Measurements from ENCODE around the gene PEMT.

Gene PEMT

GRCh38 chr17:17624741-17625140 is 33.2 kb upstream of the PEMT start:
- no peak for TF ChIP-seq EZH2 (optimal IDR thresholded peaks at IDR 0.05; ENCODE audit: low read depth, low read length)
- TF ChIP-seq EZH2phosphoT487 (IDR thresholded peaks at IDR 0.05; ENCODE audit: low read length): no peak
- no peak for TF ChIP-seq CTCF (IDR thresholded peaks at IDR 0.05; ENCODE audit: low read length)
- Histone ChIP-seq H3K36me3 (replicated peaks; ENCODE audit: insufficient read depth, low read length) (no peaks in the 10 kb centered on the region), H2AFZ (ENCODE audit: low read length) (no peak overlapping the region), H3K9me2 (replicated peaks; ENCODE audit: insufficient read depth, low read length) (no peaks in the 10 kb centered on the region), H3K79me2 (ENCODE audit: low read length) (no peaks in the 10 kb centered on the region), H3K4me3 (ENCODE audit: low read length) (no peak overlapping the region), H4K20me1 (ENCODE audit: insufficient read depth, low read length) (no peaks in the 10 kb centered on the region), H3K27me3 (replicated peaks; ENCODE audit: insufficient read depth, low read length) (no peaks in the 10 kb centered on the region), H3K9ac (ENCODE audit: low read length) (no peak overlapping the region), H3K9me3 (replicated peaks; ENCODE audit: insufficient read depth, low read length) (no peaks in the 10 kb centered on the region), H3K27ac (ENCODE audit: low read length) (no peak overlapping the region), H3K4me1 (ENCODE audit: low read length) (peaks cover 8% of the 10 kb centered on the region), H3F3A (ENCODE audit: insufficient read depth, low read length) (peaks cover 7% of the 10 kb centered on the region; the same call in 1 of the 2 replicates), H3K4me2 (ENCODE audit: low read depth, low read length) (no peak overlapping the region)
- no peak for DNase-seq

GRCh38 chr17:17623904-17624303 is 32.4 kb upstream of the PEMT start:
- H3F3A ChIP-seq (ENCODE audit: insufficient read depth, low read length): peaks cover 7% of the 10 kb centered on the region; the same call in 1 of the 2 replicates
- H3K4me1 ChIP-seq (ENCODE audit: low read length): peaks cover 8% of the 10 kb centered on the region
- no peak overlapping the region for H3K4me3 ChIP-seq (ENCODE audit: low read length)
- peak overlapping the region; percentile 49; the same call in 1 of the 2 replicates for H2AFZ ChIP-seq (ENCODE audit: low read length)
- no peak overlapping the region; the same call in 1 of the 2 replicates for H3K9ac ChIP-seq (ENCODE audit: low read length)
- H3K9me3 ChIP-seq (replicated peaks; ENCODE audit: insufficient read depth, low read length): no peaks in the 10 kb centered on the region
- H3K36me3 ChIP-seq (replicated peaks; ENCODE audit: insufficient read depth, low read length): no peaks in the 10 kb centered on the region
- peak overlapping the region; percentile 48; the same call in 1 of the 2 replicates for H3K27ac ChIP-seq (ENCODE audit: low read length)
- TF ChIP-seq CTCF (IDR thresholded peaks at IDR 0.05; ENCODE audit: low read length) (no peak), EZH2 (optimal IDR thresholded peaks at IDR 0.05; ENCODE audit: low read depth, low read length) (no peak), EZH2phosphoT487 (IDR thresholded peaks at IDR 0.05; ENCODE audit: low read length) (no peak)
- no peaks in the 10 kb centered on the region for H3K79me2 ChIP-seq (ENCODE audit: low read length)
- H4K20me1 ChIP-seq (ENCODE audit: insufficient read depth, low read length): no peaks in the 10 kb centered on the region
- no peaks in the 10 kb centered on the region for H3K9me2 ChIP-seq (replicated peaks; ENCODE audit: insufficient read depth, low read length)
- H3K27me3 ChIP-seq (replicated peaks; ENCODE audit: insufficient read depth, low read length): no peaks in the 10 kb centered on the region
- peak overlapping the region; percentile 54; the same call in 1 of the 2 replicates for H3K4me2 ChIP-seq (ENCODE audit: low read depth, low read length)
- no peak for DNase-seq

GRCh38 chr17:17621254-17621653 is 29.7 kb upstream of the PEMT start:
- Histone ChIP-seq H3K4me3 (ENCODE audit: low read length) (no peak overlapping the region), H3K9ac (ENCODE audit: low read length) (no peak overlapping the region), H3K9me3 (replicated peaks; ENCODE audit: insufficient read depth, low read length) (no peaks in the 10 kb centered on the region), H3K27me3 (replicated peaks; ENCODE audit: insufficient read depth, low read length) (no peaks in the 10 kb centered on the region), H3K79me2 (ENCODE audit: low read length) (no peaks in the 10 kb centered on the region), H3K4me2 (ENCODE audit: low read depth, low read length) (no peak overlapping the region), H4K20me1 (ENCODE audit: insufficient read depth, low read length) (no peaks in the 10 kb centered on the region), H3F3A (ENCODE audit: insufficient read depth, low read length) (peaks cover 7% of the 10 kb centered on the region; the same call in 1 of the 2 replicates), H2AFZ (ENCODE audit: low read length) (no peak overlapping the region), H3K27ac (ENCODE audit: low read length) (no peak overlapping the region), H3K9me2 (replicated peaks; ENCODE audit: insufficient read depth, low read length) (no peaks in the 10 kb centered on the region), H3K4me1 (ENCODE audit: low read length) (peaks cover 8% of the 10 kb centered on the region), H3K36me3 (replicated peaks; ENCODE audit: insufficient read depth, low read length) (no peaks in the 10 kb centered on the region)
- no peak for TF ChIP-seq EZH2 (optimal IDR thresholded peaks at IDR 0.05; ENCODE audit: low read depth, low read length)
- TF ChIP-seq EZH2phosphoT487 (IDR thresholded peaks at IDR 0.05; ENCODE audit: low read length): no peak
- no peak for TF ChIP-seq CTCF (IDR thresholded peaks at IDR 0.05; ENCODE audit: low read length)
- DNase-seq: no peak

Data from MM.1S (cell line).